Activated CD4-positive, alpha-beta T cell treated with anti-CD3 and anti-CD28 coated beads for 36 hours (primary cell): Measurements from ENCODE around the gene GOLGA6L7. TPM values are rescaled to one million over a fixed set of nuclear protein-coding genes. Genes with fewer than 3 reads are reported as not detected.
"Not testable (repeated sequence)": the region's sequence is repeated elsewhere in the genome, so short reads cannot be mapped to it uniquely, and the experiment has no call there.

Experiments used
- ATAC-seq: fragments of 200-7000 bp; cut with Tn5 transposase; one replicate; pipeline ENCODE4 v1.10.0; 2021; ENCODE audit warnings: mild to moderate bottlenecking, moderate library complexity
- CTCF ChIA-PET: fragments of 350-600 bp; sonication (Branson Sonifier 250); formaldehyde crosslinking; loops from one replicate; lab custom pipeline; 2021; ENCODE audit warnings: antibody characterized with exemption; lab: Charles Lee
- POLR2A ChIA-PET: fragments of 350-600 bp; sonication (Branson Sonifier 250); formaldehyde crosslinking; loops from one replicate; lab custom pipeline; 2021; ENCODE audit warnings: antibody characterized with exemption, inconsistent platforms; lab: Charles Lee
- DNase-seq: peaks from one replicate; pipeline ENCODE4 v3.0.0-alpha.2; 2020
- H3K27ac Mint-ChIP-seq: one replicate; pipeline ENCODE4 v1.8.0; 2021; ENCODE audit warnings: mixed read lengths
- H3K27me3 Mint-ChIP-seq: one replicate; pipeline ENCODE4 v1.8.0; 2021; ENCODE audit warnings: mixed read lengths
- H3K36me3 Mint-ChIP-seq: one replicate; pipeline ENCODE4 v1.8.0; 2021; ENCODE audit warnings: low read depth, mixed read lengths
- H3K4me1 Mint-ChIP-seq: one replicate; pipeline ENCODE4 v1.8.0; 2021; ENCODE audit warnings: mixed read lengths
- H3K4me3 Mint-ChIP-seq: one replicate; pipeline ENCODE4 v1.8.0; 2021; ENCODE audit warnings: mild to moderate bottlenecking, moderate library complexity, mixed read lengths
- H3K9me3 Mint-ChIP-seq: one replicate; pipeline ENCODE4 v1.8.0; 2021; ENCODE audit warnings: low read depth, mixed read lengths
- intact Hi-C, 2 experiments: fragments of 100-400 bp; cut with DNase I in 1 of 2; cut with micrococcal nuclease in 1 of 2; formaldehyde crosslinking; loops; one replicate each; pipeline versions ENCODE4 v1.14.2 to v1.15.1; 2022 to 2024; cut with DNase I, micrococcal nuclease
- total RNA-seq, 2 experiments: library from RNA; stranded (reverse); gene quantifications; one replicate each; pipeline ENCODE4 v1.2.3, GENCODE V29; 2021

The GOLGA6L7 gene
- total RNA-seq, 2 experiments from 2014 or later, result not detected

- POLR2A ChIA-PET, H3K27ac Mint-ChIP-seq, intact Hi-C loops, ATAC-seq, H3K4me3 Mint-ChIP-seq, CTCF ChIA-PET, H3K36me3 Mint-ChIP-seq, H3K27me3 Mint-ChIP-seq, H3K4me1 Mint-ChIP-seq, DNase-seq, H3K9me3 Mint-ChIP-seq: not testable (repeated sequence)
These were observed 8.2 kb downstream of the GOLGA6L7 start for GRCh38 chr15:28840285-28840684.

DNA sequence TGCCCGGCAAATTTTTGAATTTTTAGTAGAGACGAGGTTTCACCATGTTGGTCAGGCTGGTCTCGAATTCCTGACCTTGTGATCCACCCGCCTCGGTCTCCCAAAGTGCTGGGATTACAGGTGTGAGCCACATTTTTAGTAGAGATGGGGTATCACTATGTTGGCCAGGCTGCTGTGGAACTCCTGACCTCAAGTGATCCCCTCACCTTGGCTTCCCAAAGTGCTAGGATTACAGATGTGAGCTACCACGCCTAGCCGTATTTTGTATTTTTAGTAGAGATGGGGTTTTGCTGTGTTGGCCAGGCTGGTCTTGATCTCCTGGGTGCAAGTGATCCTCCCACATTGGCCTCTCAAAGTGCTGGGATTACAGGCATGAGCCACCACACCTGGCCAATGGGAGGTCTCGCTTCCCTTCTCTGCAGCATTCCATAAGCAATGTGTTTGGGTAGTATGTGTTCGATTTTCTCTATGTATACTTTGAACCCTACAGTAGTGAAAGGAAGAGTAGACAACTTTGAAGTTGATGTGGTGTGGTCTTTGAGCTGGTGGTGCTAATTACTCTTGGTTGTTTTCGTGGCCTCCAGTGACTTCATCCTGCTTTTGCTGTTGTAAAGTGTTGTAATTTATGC is 13.4 kb downstream of the GOLGA6L7 start:
- DNase-seq, POLR2A ChIA-PET, CTCF ChIA-PET: not testable (repeated sequence)

DNA sequence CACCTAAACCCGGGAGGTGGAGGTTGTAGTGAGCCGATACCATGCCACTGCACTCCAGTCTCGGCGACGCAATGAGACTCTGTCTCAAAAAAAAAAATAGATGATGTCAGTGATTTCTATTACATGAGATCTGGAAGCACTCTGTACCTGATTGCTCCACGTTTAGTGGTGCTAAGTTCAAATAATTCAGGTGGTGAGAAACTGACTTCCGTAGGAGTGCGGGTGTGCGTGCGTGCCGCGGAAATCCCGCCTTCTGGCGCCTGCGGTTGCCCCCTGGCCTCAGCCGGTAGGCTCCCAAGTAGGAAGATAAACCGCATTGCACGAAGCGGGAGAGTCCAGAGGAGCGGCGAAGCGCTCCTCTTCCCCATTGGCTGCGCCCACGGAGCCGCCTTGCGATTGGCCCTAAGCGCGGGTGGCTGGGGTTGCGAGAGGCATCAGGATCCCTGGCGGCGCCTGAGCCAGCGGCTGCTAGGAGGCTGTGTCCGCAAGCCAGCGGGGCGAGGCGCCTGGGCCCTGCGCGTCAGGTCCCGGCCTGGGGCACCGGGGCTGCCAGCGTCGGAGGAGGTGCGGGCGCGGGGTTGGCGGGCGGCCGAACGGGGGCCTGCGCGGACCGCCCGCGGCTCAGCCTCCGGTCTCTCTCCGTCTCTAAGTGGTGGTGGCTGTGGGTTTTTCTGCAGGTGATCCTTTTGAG is 16.4 kb downstream of the GOLGA6L7 start:
- H3K9me3 Mint-ChIP-seq, H3K36me3 Mint-ChIP-seq, CTCF ChIA-PET, POLR2A ChIA-PET, H3K27me3 Mint-ChIP-seq: not testable (repeated sequence)
- Mint-ChIP-seq H3K4me1 (peaks cover 11% of the 10 kb centered on the region), H3K4me3 (peak overlapping the region; percentile 71), H3K27ac (peak overlapping the region; percentile 51)
- peak; percentile 94 for ATAC-seq
- peak; percentile 79 for DNase-seq
- intact Hi-C loops, result loop anchor here in 1 of 2 experiments (5.0 kb wide), 1 partner anchor 55 kb away; the partner anchor contains the start of gene APBA2

More for the DNA sequence above, 13.4 kb downstream of the GOLGA6L7 start:
- not testable (repeated sequence) for ATAC-seq, H3K9me3 Mint-ChIP-seq, H3K27ac Mint-ChIP-seq, H3K27me3 Mint-ChIP-seq, H3K4me3 Mint-ChIP-seq, H3K36me3 Mint-ChIP-seq
- intact Hi-C loops, result loop anchor here in 1 of 2 experiments (5.0 kb wide), 1 partner anchor 52 kb away; the partner anchor contains the start of gene APBA2
- peaks cover 11% of the 10 kb centered on the region for H3K4me1 Mint-ChIP-seq

- H3K4me3 Mint-ChIP-seq, H3K9me3 Mint-ChIP-seq, H3K27me3 Mint-ChIP-seq, POLR2A ChIA-PET, H3K27ac Mint-ChIP-seq, ATAC-seq, H3K36me3 Mint-ChIP-seq, intact Hi-C loops, CTCF ChIA-PET, DNase-seq: not testable (repeated sequence)
- peaks cover 10% of the 10 kb centered on the region for H3K4me1 Mint-ChIP-seq
These were observed 27.0 kb downstream of the GOLGA6L7 start for GRCh38 chr15:28821420-28821819.

GRCh38 chr15:28819930-28820295 is 28.5 kb downstream of the GOLGA6L7 start:
- ATAC-seq, H3K4me3 Mint-ChIP-seq, POLR2A ChIA-PET, H3K9me3 Mint-ChIP-seq, intact Hi-C loops, H3K27ac Mint-ChIP-seq, DNase-seq, H3K27me3 Mint-ChIP-seq, H3K36me3 Mint-ChIP-seq, CTCF ChIA-PET: not testable (repeated sequence)
- peaks cover 10% of the 10 kb centered on the region for H3K4me1 Mint-ChIP-seq

DNA sequence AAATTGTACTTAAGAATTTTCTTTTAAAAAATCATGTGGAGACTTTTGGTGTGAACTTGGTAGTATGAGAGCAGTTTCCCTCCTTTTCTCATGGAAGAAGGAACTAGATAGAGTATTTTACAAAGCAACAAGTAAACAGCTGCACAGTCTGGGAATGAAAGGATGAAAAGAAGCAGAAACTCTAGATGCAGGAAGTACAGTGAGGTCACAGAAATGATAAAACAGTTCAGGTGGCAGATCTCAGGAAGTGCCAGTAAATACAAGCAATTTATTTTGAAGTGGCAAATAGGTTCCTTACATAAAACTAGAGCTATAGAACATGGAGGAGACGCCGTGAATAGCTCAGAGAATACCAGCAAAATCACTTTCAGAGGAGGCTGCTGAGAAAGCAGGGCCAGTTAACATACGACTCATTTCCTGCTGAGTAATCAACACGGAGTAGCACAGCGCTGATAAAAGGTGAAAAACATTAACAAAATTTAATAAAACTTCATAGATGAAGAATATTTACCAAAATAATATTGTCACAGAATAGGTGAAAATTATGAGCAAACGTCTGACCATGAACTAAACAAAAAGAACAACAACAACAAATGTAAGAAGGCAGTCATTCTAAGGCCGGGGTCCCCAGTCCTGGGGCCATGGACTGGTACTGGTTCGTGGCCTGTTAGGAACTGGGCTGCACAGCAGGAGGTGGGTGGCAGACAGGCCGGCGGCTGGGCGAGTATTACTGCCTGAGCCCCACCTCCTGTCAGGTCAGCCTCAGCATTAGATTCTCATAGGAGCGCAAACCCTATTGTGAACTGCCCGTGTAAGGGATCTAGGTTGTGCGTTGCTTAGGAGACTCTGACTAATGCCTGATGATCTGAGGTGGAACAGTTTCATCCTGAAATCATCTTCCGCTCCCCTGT is 29.2 kb downstream of the GOLGA6L7 start:
- CTCF ChIA-PET, H3K9me3 Mint-ChIP-seq, H3K4me3 Mint-ChIP-seq, intact Hi-C loops, H3K27ac Mint-ChIP-seq, H3K36me3 Mint-ChIP-seq, POLR2A ChIA-PET: not testable (repeated sequence)
- DNase-seq (peak; percentile 26), ATAC-seq (peak; percentile 98)
- Mint-ChIP-seq H3K27me3 (peaks cover 14% of the 10 kb centered on the region), H3K4me1 (peaks cover 14% of the 10 kb centered on the region)

GRCh38 chr15:28818168-28818567 is 30.3 kb downstream of the GOLGA6L7 start:
- H3K27ac Mint-ChIP-seq, intact Hi-C loops, H3K9me3 Mint-ChIP-seq, ATAC-seq, CTCF ChIA-PET, POLR2A ChIA-PET, DNase-seq, H3K36me3 Mint-ChIP-seq, H3K4me3 Mint-ChIP-seq: not testable (repeated sequence)
- Mint-ChIP-seq H3K4me1 (peaks cover 24% of the 10 kb centered on the region), H3K27me3 (peaks cover 20% of the 10 kb centered on the region)

- Mint-ChIP-seq H3K27me3 (peaks cover 29% of the 10 kb centered on the region), H3K4me1 (peaks cover 24% of the 10 kb centered on the region)
- POLR2A ChIA-PET, DNase-seq, H3K36me3 Mint-ChIP-seq, H3K27ac Mint-ChIP-seq, intact Hi-C loops, H3K9me3 Mint-ChIP-seq, CTCF ChIA-PET, H3K4me3 Mint-ChIP-seq: not testable (repeated sequence)
- peak; percentile 51 for ATAC-seq
These were observed 34.4 kb downstream of the GOLGA6L7 start for GRCh38 chr15:28814059-28814458.

DNA sequence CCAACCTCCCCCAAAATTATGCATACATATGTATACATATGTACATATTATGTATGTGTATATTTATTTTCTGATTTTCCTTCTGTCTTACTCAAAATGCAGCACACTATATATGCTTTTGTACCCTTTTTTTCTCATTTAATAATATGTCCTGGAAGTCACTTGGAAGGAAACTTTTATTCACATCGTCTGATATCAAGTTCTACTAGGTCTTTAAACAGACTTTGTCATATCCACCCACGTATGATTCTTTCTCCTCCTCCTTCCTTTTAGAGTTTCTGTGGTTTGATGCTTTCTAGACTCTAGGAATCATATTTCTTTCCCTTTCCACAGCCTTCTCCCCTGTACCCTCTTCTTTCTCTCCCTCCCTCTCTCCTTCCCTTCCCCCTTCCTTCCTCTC is 35.1 kb downstream of the GOLGA6L7 start:
- CTCF ChIA-PET, result not testable (repeated sequence)

GRCh38 chr15:28811852-28812550 is 36.4 kb downstream of the GOLGA6L7 start:
- H3K36me3 Mint-ChIP-seq, result not testable (repeated sequence)

More for the DNA sequence above, 35.1 kb downstream of the GOLGA6L7 start:
- Mint-ChIP-seq H3K27me3 (peaks cover 33% of the 10 kb centered on the region), H3K4me1 (peaks cover 19% of the 10 kb centered on the region)
- H3K36me3 Mint-ChIP-seq, H3K27ac Mint-ChIP-seq, intact Hi-C loops, POLR2A ChIA-PET, H3K9me3 Mint-ChIP-seq, DNase-seq, H3K4me3 Mint-ChIP-seq: not testable (repeated sequence)
- ATAC-seq, result peak; percentile 60

DNA sequence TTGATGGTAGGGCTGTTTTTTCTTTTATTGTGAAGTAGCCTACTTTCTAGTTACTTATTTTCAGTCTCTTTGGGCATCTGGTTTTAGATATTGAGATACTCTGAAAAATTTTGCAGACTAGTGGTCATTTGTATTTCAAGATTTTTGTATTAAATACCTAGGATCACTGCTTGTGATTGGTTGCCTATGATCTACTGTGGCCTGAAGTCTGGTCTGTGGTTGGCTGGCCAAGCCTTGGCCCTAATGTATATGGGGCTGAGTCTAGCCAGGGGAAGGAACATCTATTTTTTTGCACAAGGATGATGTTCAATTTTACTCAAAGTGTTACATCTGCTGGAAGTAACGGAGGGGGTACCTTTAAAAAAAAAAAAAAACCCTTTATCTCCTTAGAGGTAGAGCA is 38.0 kb downstream of the GOLGA6L7 start:
- intact Hi-C loops, H3K36me3 Mint-ChIP-seq: not testable (repeated sequence)

More at GRCh38 chr15:28811852-28812550, 36.4 kb downstream of the GOLGA6L7 start:
- DNase-seq, ATAC-seq, POLR2A ChIA-PET, H3K27ac Mint-ChIP-seq, H3K4me3 Mint-ChIP-seq, intact Hi-C loops, CTCF ChIA-PET, H3K9me3 Mint-ChIP-seq: not testable (repeated sequence)
- peaks cover 17% of the 10 kb centered on the region for H3K4me1 Mint-ChIP-seq
- peaks cover 31% of the 10 kb centered on the region for H3K27me3 Mint-ChIP-seq

More for the DNA sequence above, 38.0 kb downstream of the GOLGA6L7 start:
- CTCF ChIA-PET, H3K4me3 Mint-ChIP-seq, POLR2A ChIA-PET, H3K9me3 Mint-ChIP-seq, DNase-seq, H3K27ac Mint-ChIP-seq, ATAC-seq: not testable (repeated sequence)
- H3K27me3 Mint-ChIP-seq, result peaks cover 27% of the 10 kb centered on the region
- H3K4me1 Mint-ChIP-seq, result peaks cover 17% of the 10 kb centered on the region
